ENCODE data around the gene GPR107.

GPR107 gene

DNA sequence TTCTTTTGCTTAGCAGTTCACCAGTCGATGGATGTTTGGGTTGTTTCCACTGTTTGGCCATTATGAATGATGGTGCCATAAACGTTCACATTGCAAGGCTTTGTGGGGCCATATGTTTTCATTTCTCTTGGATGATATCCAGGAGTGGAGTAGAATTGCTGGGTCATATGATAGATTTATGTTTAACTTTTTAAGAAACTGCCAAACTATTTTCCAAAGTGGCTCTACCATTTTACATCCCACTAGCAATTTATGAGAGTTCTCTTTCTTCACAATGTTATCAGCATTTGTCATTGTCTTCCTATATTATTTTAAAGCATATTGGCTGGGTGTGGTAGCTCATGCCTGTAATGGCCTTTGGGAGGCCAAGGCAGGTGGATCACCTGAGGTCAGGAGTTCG, 5.2 kb downstream of the GPR107 start:
- no peak for DNase-seq

DNA sequence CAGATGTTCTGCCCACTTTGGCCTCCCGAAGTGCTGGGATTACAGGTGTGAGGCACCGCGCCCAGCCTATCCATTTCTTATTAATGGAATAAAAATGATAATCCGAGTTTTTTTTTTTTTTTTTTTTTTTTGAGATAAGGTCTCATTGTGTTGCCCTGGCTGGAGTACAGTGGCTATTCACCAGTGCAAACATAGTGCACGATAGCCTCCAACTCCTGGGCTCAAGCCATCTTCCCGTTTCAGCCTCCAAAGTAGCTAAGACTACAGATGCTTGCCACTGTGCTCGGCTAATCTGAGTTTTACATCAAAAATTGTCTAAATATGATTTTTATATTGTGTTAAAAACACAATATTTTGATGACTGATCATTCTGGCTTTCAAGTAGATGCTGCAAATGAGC, 6.6 kb downstream of the GPR107 start:
- DNase-seq = no peak

GRCh38 chr9:130062750-130063149, 9.0 kb downstream of the GPR107 start:
- no peak for DNase-seq

DNA sequence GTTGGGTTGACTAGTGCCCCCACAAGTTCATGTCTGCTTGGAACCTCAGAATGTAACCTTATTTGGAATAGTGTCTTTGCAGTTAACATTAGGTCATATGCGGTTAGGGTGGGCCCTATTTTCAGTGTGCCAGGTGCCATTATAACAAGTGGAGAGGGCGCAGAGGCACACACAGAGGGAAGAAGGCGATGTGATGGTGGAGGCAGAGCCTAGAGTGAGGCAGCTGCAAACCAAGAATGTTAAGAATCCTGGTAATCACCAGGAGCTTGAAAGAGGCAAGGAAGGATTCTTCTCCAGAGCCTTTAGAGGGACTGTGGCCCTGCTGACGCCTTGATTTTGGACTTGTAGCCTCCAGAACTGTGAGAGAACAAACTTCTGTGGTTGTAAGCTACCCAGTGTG, 10.9 kb downstream of the GPR107 start:
- DNase-seq = no peak

DNA sequence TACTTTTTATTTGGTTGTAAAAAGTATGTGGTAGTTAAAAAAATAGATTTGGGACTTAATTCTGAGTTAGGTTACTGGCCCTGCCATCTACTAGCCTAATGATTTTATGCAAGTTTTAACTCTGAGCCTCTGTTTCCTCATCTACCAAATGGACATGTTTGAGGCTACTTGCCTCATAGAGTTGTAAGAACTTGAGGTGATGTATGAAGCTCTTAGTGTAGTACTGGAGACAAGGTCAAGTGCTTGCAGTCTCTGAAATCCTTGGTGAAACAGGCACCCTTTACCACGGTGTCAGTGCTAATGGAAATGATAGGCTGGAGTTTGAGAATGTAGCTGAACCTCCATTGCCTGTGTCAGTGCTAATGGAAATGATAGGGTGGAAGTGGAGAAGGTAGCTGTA, 15.3 kb downstream of the GPR107 start:
- DNase-seq = no peak

DNA sequence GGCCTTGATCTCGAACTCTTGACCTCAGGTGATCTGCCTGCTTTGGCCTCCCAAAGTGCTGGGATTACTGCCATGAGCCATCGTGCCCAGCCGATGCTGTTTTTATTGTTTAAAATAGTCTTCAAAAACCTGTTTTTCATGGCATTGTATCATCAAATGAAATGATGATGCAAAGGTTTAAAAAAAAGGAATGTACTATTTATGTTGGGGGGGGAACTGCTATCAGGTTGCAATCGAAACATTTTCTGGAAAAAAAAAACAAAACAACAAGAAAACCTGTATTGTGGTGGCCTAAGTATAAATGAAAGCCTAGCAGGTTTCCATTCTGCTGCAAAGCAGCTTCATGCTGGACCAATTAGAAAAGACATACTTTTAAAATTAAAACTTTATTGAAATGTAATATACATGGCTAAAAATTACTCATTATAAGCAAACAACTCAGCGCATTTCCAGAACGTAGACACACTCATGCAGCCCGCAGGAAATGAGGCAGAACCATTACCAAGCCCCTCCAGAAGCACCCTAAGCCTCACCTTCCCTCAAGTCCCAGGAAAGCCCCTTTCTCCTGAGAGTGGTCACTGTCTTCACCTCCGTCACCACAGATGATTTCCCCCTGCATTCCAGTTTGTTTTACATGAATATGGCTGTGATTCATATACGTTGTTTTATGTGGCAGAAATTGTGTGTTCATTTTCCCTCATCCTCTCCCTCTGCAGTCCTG, 19.0 kb downstream of the GPR107 start:
- no peak for DNase-seq

- DNase-seq = no peak
These were observed 19.7 kb downstream of the GPR107 start for GRCh38 chr9:130073373-130073772.

DNA sequence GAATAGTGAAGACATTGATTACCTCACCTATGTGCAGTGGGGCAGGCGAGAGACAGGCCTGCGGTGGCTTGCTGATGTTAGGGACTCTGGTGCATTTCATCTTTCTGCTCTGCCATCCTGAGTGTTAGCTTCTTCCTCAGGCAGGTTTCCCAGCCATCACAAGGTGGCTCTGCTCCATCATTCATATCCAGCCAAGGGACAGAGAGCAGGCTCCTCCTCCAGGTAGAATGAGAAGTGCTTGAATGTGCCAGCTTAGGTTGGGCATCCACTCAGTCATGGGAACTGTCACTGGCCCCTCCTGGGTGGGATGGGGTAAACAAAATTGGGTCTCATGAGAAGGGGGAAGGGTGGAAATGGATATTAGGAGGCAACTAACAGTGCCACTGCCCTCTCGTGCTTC, 24.8 kb downstream of the GPR107 start:
- no peak for DNase-seq

GRCh38 chr9:130084337-130084736, 30.6 kb downstream of the GPR107 start:
- no peak for DNase-seq

DNA sequence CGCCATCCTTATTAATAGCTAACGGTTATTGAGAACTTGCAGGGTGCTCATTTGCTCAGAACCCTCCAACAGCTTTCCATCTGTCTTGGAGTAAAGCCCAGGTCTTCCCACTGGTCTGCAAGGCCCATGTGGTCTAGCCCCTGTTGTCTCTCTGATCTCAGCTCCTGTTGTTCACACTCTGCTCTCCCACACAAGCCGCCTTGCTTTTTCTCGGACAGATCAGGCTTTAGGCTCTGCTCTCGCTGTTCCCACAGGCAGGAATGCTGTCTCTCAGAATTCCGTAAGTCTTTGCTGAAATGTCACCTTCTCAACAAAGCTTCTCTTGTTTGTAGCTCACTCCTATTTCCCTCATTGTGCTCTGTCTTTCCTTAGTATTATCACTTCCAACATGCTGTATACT, 34.3 kb downstream of the GPR107 start:
- no peak for DNase-seq

- no peak for DNase-seq
These were observed 35.4 kb downstream of the GPR107 start for GRCh38 chr9:130089141-130089540.

DNA sequence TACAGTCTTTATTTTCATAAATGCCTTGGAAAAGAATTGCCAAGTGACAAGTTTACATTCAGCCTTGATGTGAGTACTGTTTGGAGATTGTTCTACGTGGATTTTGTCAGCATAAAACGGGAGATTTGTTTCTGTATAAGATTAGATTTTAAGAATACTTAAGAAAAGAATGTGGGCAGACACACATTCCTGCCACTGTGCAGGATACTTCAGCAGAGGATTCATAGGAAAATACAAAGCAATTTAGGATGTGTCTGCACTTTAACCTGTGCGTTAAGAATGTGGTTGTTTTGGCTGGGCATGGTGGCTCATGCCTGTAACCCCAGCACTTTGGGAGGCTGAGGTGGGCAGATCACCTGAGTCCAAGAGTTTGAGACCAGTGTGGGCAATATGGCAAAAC, 37.2 kb downstream of the GPR107 start:
- DNase-seq = no peak

GRCh38 chr9:130092910-130093309, 39.2 kb downstream of the GPR107 start:
- no peak for DNase-seq

GRCh38 chr9:130095872-130096271, 42.2 kb downstream of the GPR107 start:
- no peak for DNase-seq

- no peak for DNase-seq
These were observed 47.0 kb downstream of the GPR107 start for GRCh38 chr9:130100681-130101080.

DNA sequence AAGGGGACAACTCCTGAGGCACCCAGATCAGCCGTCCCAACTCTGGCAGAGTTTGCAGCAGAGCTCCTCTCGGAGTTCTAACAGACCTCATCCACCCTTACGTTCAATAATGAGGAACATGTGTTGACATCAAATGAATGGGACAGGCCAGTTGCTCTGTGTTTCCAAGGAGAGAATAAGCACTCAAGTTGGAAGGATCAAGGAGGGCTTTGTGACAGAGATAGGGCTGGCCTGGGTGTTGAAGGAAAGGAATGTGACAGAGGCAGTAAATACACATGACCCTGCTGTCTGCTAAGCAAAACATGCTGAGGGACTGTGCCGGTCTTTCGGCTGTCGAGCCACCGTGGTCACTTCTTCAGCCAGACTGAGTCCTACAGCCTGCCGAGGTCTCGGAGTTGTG, 48.2 kb downstream of the GPR107 start:
- DNase-seq = no peak

GRCh38 chr9:130104491-130105193, 50.9 kb downstream of the GPR107 start:
- no peak for DNase-seq

- DNase-seq = no peak
These were observed 53.1 kb downstream of the GPR107 start for GRCh38 chr9:130106860-130107233.

- no peak for DNase-seq
These were observed 53.6 kb downstream of the GPR107 start for GRCh38 chr9:130107234-130107861.

- DNase-seq = no peak
These were observed 54.2 kb downstream of the GPR107 start for GRCh38 chr9:130107955-130108354.

GRCh38 chr9:130110166-130110565, 56.5 kb downstream of the GPR107 start:
- DNase-seq = no peak

DNA sequence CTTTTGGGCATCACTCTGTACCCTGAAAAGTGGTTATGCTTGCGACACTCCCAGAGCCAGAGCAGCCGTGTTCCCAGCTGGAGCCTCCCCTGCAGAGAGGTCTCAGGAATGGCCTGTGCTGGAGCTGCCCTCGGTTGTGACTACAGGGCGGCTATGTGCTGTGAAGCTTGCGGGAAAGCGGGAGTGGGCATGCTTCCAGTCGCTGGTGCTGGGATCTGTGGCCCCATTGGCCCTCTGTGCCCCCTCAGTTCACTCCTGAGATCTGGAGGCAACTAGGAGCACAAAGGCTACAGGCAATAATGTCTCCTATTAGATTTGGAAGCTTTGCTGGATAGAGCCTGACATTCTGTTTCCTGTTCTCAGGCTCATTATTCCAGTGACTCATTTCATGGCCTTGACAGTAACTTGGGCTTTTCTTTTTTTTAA, 56.9 kb downstream of the GPR107 start:
- DNase-seq = no peak

- DNase-seq = no peak
These were observed 58.3 kb downstream of the GPR107 start for GRCh38 chr9:130111786-130112537.

All from cortex of kidney (tissue), 1 donor.